HG03575 (cell line): ENCODE data around the gene CACNB2.
"Not testable (repeated sequence)": the region's sequence is repeated elsewhere in the genome, so short reads cannot be mapped to it uniquely, and the experiment has no call there.

ENCODE experiments used
- ATAC-seq: cut with Tn5 transposase; IDR thresholded peaks from one replicate; pipeline ENCODE4 v1.9.1; 2021; ENCODE audit not compliant: unreplicated experiment, insufficient number of reproducible peaks, low FRiP score; ENCODE audit errors: extremely low read depth

Gene CACNB2

GRCh38 chr10:18409599-18410397, 269.6 kb downstream of the CACNB2 start:
- no peak for ATAC-seq

GRCh38 chr10:18414061-18414460, 273.8 kb downstream of the CACNB2 start:
- no peak for ATAC-seq

- no peak for ATAC-seq
These were observed 277.8 kb downstream of the CACNB2 start for GRCh38 chr10:18417950-18418527.

- no peak for ATAC-seq
These were observed 278.5 kb downstream of the CACNB2 start for GRCh38 chr10:18418541-18419215.

GRCh38 chr10:18419945-18420344, 279.7 kb downstream of the CACNB2 start:
- ATAC-seq = no peak

GRCh38 chr10:18421726-18422293, 281.6 kb downstream of the CACNB2 start:
- ATAC-seq = no peak

- no peak for ATAC-seq
These were observed 282.9 kb downstream of the CACNB2 start for GRCh38 chr10:18423058-18423637.

- no peak for ATAC-seq
These were observed 284.0 kb downstream of the CACNB2 start for GRCh38 chr10:18424200-18424599.

- no peak for ATAC-seq
These were observed 289.1 kb downstream of the CACNB2 start for GRCh38 chr10:18429335-18429734.

GRCh38 chr10:18436902-18437301, 296.7 kb downstream of the CACNB2 start:
- no peak for ATAC-seq

GRCh38 chr10:18437486-18437885, 297.3 kb downstream of the CACNB2 start:
- no peak for ATAC-seq

- ATAC-seq = no peak
These were observed 298.3 kb downstream of the CACNB2 start for GRCh38 chr10:18438361-18439126.

GRCh38 chr10:18439601-18440000, 299.4 kb downstream of the CACNB2 start:
- ATAC-seq = no peak

GRCh38 chr10:18445635-18446034, 305.4 kb downstream of the CACNB2 start:
- not testable (repeated sequence) for ATAC-seq

GRCh38 chr10:18446205-18446604, 306.0 kb downstream of the CACNB2 start:
- no peak for ATAC-seq

GRCh38 chr10:18449611-18450026, 309.4 kb downstream of the CACNB2 start:
- no peak for ATAC-seq

GRCh38 chr10:18450298-18450697, 310.1 kb downstream of the CACNB2 start:
- no peak for ATAC-seq

GRCh38 chr10:18455086-18455884, 315.1 kb downstream of the CACNB2 start:
- no peak for ATAC-seq
